ENCODE data around the gene UBE2V1. TPM values are rescaled to one million over a fixed set of nuclear protein-coding genes. Genes with fewer than 3 reads are reported as not detected.
A peak's percentile ranks its signal among the peaks of the same experiment; 100 is the strongest.

UBE2V1 gene
- total and polyA plus RNA-seq, 2 of the 13 experiments (the other 11 are each of a cell fraction or from before 2014, with no cell fraction given) = 81.3 to 132 TPM

GRCh38 chr20:50112512-50113419, at the start of gene UBE2V1 (continued):
- TF ChIP-seq HINFP (CRISPR knock-in tag; IDR thresholded peaks at IDR 0.05; ENCODE audit: low read depth) (peak; percentile 82), TMF1 (CRISPR knock-in tag; IDR thresholded peaks at IDR 0.05; ENCODE audit: low read depth) (peak; percentile 93; the same call in 1 of the 2 replicates), RFX1 (IDR thresholded peaks at IDR 0.05) (no peak), NR2F6 (IDR thresholded peaks at IDR 0.05) (peak; percentile 41), NR2F6 (CRISPR knock-in tag; IDR thresholded peaks at IDR 0.05) (no peak), SP4 (CRISPR knock-in tag; IDR thresholded peaks at IDR 0.05) (peak; percentile 92), ESRRA (CRISPR knock-in tag; IDR thresholded peaks at IDR 0.05; ENCODE audit: low read depth) (peak; percentile 82; the same call in 1 of the 2 replicates), ZBTB21 (CRISPR knock-in tag; IDR thresholded peaks at IDR 0.05) (no peak; the same call in 1 of the 2 replicates), BCL6 (CRISPR knock-in tag; IDR thresholded peaks at IDR 0.05) (0 out of 2 replicates have a peak, but pooled peaks have one; percentile 27), ZNF160 (CRISPR knock-in tag; IDR thresholded peaks at IDR 0.05) (peak; percentile 95), ZNF501 (CRISPR knock-in tag; IDR thresholded peaks at IDR 0.05) (peak; percentile 85; the same call in 1 of the 2 replicates), ZNF556 (CRISPR knock-in tag; IDR thresholded peaks at IDR 0.05; ENCODE audit: borderline replicate concordance) (peak; percentile 80), SMAD3 (CRISPR knock-in tag; IDR thresholded peaks at IDR 0.05) (peak; percentile 78; the same call in 1 of the 2 replicates), RNF2 (conservative IDR thresholded peaks at IDR 0.05; ENCODE audit: low read depth) (no peak; the same call in 1 of the 2 replicates), RAD21 (CRISPR knock-in tag; IDR thresholded peaks at IDR 0.05) (peak; percentile 54; the same call in 1 of the 2 replicates), ZFP62 (CRISPR knock-in tag; IDR thresholded peaks at IDR 0.05) (no peak), CSRNP1 (CRISPR knock-in tag; IDR thresholded peaks at IDR 0.05) (peak; percentile 80; the same call in 1 of the 2 replicates), MYC (CRISPR knock-in tag; IDR thresholded peaks at IDR 0.05; ENCODE audit: borderline replicate concordance) (peak; percentile 88), MTF1 (CRISPR knock-in tag; IDR thresholded peaks at IDR 0.05) (peak; percentile 73; the same call in 1 of the 2 replicates), ZNF451 (CRISPR knock-in tag; IDR thresholded peaks at IDR 0.05) (peak; percentile 96), TFDP2 (CRISPR knock-in tag; IDR thresholded peaks at IDR 0.05) (peak; percentile 81), ZNF20 (CRISPR knock-in tag; IDR thresholded peaks at IDR 0.05) (no peak; the same call in 1 of the 2 replicates), ZZZ3 (CRISPR knock-in tag; IDR thresholded peaks at IDR 0.05; ENCODE audit: borderline replicate concordance) (no peak; the same call in 1 of the 2 replicates), ZNF17 (CRISPR knock-in tag; IDR thresholded peaks at IDR 0.05) (no peak), SIN3B (IDR thresholded peaks at IDR 0.05; ENCODE audit: low read length) (peak; percentile 53; the same call in 1 of the 2 replicates)
